HL-60 (cell line): Measurements from ENCODE around the gene DNAJA4.

Experiments
- GABPA ChIP-seq: IDR thresholded peaks from 2 replicates; pipeline ENCODE4 v1.6.1; 2012; ENCODE audit warnings: low read depth
- POLR2AphosphoS5 ChIP-seq: IDR thresholded peaks from 2 replicates; pipeline ENCODE4 v1.6.1; 2012; ENCODE audit warnings: low read depth
- REST ChIP-seq: IDR thresholded peaks from 2 replicates; pipeline ENCODE4 v1.6.1; 2012; ENCODE audit warnings: low read depth; ENCODE audit not compliant: insufficient replicate concordance
- SPI1 ChIP-seq: IDR thresholded peaks from 2 replicates; pipeline ENCODE4 v1.6.1; 2012; ENCODE audit warnings: low read depth, mild to moderate bottlenecking, borderline replicate concordance
- TF ChIP-seq, protein P1 (sequence below): IDR thresholded peaks from one replicate; pipeline ENCODE4 v1.5.1; 2011; ENCODE audit warnings: low read length, control low read depth, inconsistent platforms; ENCODE audit not compliant: insufficient read depth

DNA sequence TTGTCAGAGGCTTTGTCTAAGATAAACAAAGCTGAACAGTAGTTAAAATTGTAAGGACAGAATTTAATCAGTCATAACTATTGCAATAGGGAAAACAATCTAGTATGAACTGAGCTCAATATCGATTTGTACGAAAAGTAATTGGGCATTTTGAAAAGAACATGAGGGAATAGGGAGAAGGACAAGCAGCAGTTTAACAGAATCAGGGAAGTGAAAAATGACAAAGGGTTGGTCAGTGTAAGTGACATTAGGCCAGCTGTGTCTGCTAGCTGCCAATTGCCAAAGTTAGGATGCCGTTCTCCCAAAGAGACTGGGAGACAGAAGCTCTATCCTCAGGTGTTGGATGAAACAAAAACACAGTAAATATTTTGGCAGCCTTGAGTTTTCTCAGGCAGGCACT is 3.3 kb upstream of the DNAJA4 start:
- TF ChIP-seq, protein P1, sequence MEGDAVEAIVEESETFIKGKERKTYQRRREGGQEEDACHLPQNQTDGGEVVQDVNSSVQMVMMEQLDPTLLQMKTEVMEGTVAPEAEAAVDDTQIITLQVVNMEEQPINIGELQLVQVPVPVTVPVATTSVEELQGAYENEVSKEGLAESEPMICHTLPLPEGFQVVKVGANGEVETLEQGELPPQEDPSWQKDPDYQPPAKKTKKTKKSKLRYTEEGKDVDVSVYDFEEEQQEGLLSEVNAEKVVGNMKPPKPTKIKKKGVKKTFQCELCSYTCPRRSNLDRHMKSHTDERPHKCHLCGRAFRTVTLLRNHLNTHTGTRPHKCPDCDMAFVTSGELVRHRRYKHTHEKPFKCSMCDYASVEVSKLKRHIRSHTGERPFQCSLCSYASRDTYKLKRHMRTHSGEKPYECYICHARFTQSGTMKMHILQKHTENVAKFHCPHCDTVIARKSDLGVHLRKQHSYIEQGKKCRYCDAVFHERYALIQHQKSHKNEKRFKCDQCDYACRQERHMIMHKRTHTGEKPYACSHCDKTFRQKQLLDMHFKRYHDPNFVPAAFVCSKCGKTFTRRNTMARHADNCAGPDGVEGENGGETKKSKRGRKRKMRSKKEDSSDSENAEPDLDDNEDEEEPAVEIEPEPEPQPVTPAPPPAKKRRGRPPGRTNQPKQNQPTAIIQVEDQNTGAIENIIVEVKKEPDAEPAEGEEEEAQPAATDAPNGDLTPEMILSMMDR = no peak
- no peak for TF ChIP-seq REST
- no peak for TF ChIP-seq POLR2AphosphoS5
- TF ChIP-seq GABPA = no peak
- no peak for TF ChIP-seq SPI1
